DLD1 (cell line): ENCODE measurements around the gene SERINC2.

Experiments
- in situ Hi-C: cut with HindIII; loops from 2 replicates; pipeline ENCODE4 v1.10.0; 2017; ENCODE audit warnings: low sequenced_read_pairs

Gene SERINC2

GRCh38 chr1:31432592-31433395 is 19.8 kb downstream of the SERINC2 start:
- in situ Hi-C loops: no loop called here

GRCh38 chr1:31433396-31433930 is 20.4 kb downstream of the SERINC2 start:
- in situ Hi-C loops: no loop called here

- in situ Hi-C loops: no loop called here
Measured at GRCh38 chr1:31434101-31434871, 21.3 kb downstream of the SERINC2 start.

GRCh38 chr1:31434979-31435378 is 22.0 kb downstream of the SERINC2 start:
- in situ Hi-C loops: no loop called here

GRCh38 chr1:31435471-31436409 is 22.7 kb downstream of the SERINC2 start:
- in situ Hi-C loops: no loop called here

GRCh38 chr1:31436596-31437432 is 23.8 kb downstream of the SERINC2 start:
- in situ Hi-C loops: no loop called here

GRCh38 chr1:31437433-31438037 is 24.5 kb downstream of the SERINC2 start:
- in situ Hi-C loops: no loop called here

- in situ Hi-C loops: no loop called here
Measured at GRCh38 chr1:31439276-31439675, 26.3 kb downstream of the SERINC2 start.

- in situ Hi-C loops: no loop called here
Measured at GRCh38 chr1:31441073-31441472, 28.1 kb downstream of the SERINC2 start.

GRCh38 chr1:31441558-31441957 is 28.5 kb downstream of the SERINC2 start:
- in situ Hi-C loops: no loop called here

- in situ Hi-C loops: no loop called here
Measured at GRCh38 chr1:31441970-31442647, 29.1 kb downstream of the SERINC2 start.

- in situ Hi-C loops: no loop called here
Measured at GRCh38 chr1:31442648-31442994, 29.6 kb downstream of the SERINC2 start.

- in situ Hi-C loops: no loop called here
Measured at GRCh38 chr1:31443673-31444072, 30.7 kb downstream of the SERINC2 start.

GRCh38 chr1:31444725-31445448 is 31.9 kb downstream of the SERINC2 start:
- in situ Hi-C loops: no loop called here

- in situ Hi-C loops: no loop called here
Measured at GRCh38 chr1:31445951-31446350, 32.9 kb downstream of the SERINC2 start.

- in situ Hi-C loops: no loop called here
Measured at GRCh38 chr1:31447210-31447609, 34.2 kb downstream of the SERINC2 start.

GRCh38 chr1:31453384-31454079 is 40.5 kb downstream of the SERINC2 start:
- in situ Hi-C loops: no loop called here
